Neural crest cell (in vitro differentiated cells): Measurements from ENCODE around the gene TRIP12. TPM values are rescaled to one million over a fixed set of nuclear protein-coding genes. Genes with fewer than 3 reads are reported as not detected.

Experiments
- DNase-seq: peaks from one replicate; pipeline ENCODE4 v3.0.0; 2021; ENCODE audit warnings: low read depth, mixed read lengths, low spot score
- H3K27ac Mint-ChIP-seq: one replicate; pipeline ENCODE4 v1.8.0; 2021; ENCODE audit warnings: mild to moderate bottlenecking, mixed read lengths; ENCODE audit not compliant: unreplicated experiment
- H3K27me3 Mint-ChIP-seq: 2 replicates; pipeline ENCODE4 v1.8.0; 2021; ENCODE audit warnings: low read depth, mild to moderate bottlenecking, mixed read lengths
- H3K36me3 Mint-ChIP-seq: 2 replicates; pipeline ENCODE4 v1.8.0; 2021; ENCODE audit warnings: low read depth, mild to moderate bottlenecking, mixed read lengths
- H3K4me1 Mint-ChIP-seq: 2 replicates; pipeline ENCODE4 v1.8.0; 2021; ENCODE audit warnings: mixed read lengths
- H3K4me3 Mint-ChIP-seq: one replicate; pipeline ENCODE4 v1.8.0; 2021; ENCODE audit warnings: mild to moderate bottlenecking, mixed read lengths
- H3K9me3 Mint-ChIP-seq: 2 replicates; pipeline ENCODE4 v1.8.0; 2021; ENCODE audit warnings: mixed read lengths
- CTCF ChIP-seq: fragments of 200-600 bp; sonication (generic); conservative IDR thresholded peaks from 2 replicates; pipeline ENCODE4 v1.5.0; 2021; ENCODE audit warnings: antibody characterized with exemption, mild to moderate bottlenecking
- total RNA-seq: library from RNA; stranded (reverse); gene quantifications from 2 replicates; pipeline ENCODE4 v1.2.1, GENCODE V29; 2021

TRIP12 gene
- total RNA-seq, 1 donor from 2014 or later, result 222 TPM

GRCh38 chr2:229917793-229918192 is 4.0 kb downstream of the TRIP12 start:
- Mint-ChIP-seq H3K4me1 (peaks cover 29% of the 10 kb centered on the region), H3K27ac (no peak overlapping the region), H3K27me3 (peaks cover 4% of the 10 kb centered on the region), H3K36me3 (peaks cover 10% of the 10 kb centered on the region), H3K4me3 (peak overlapping the region; percentile 61), H3K9me3 (no peaks in the 10 kb centered on the region)
- TF ChIP-seq CTCF, result no peak
- no peak for DNase-seq

- no peak overlapping the region for H3K4me3 Mint-ChIP-seq
- no peak overlapping the region for H3K27ac Mint-ChIP-seq
- peaks cover 32% of the 10 kb centered on the region for H3K4me1 Mint-ChIP-seq
- H3K9me3 Mint-ChIP-seq, result no peaks in the 10 kb centered on the region
- H3K36me3 Mint-ChIP-seq, result peaks cover 7% of the 10 kb centered on the region
- DNase-seq, result no peak
- H3K27me3 Mint-ChIP-seq, result no peaks in the 10 kb centered on the region
- TF ChIP-seq CTCF, result no peak
Observed at GRCh38 chr2:229914171-229914570, 7.6 kb downstream of the TRIP12 start.

- peaks cover 3% of the 10 kb centered on the region for H3K36me3 Mint-ChIP-seq
- no peak for DNase-seq
- no peaks in the 10 kb centered on the region for H3K27me3 Mint-ChIP-seq
- no peak overlapping the region for H3K27ac Mint-ChIP-seq
- H3K9me3 Mint-ChIP-seq, result no peaks in the 10 kb centered on the region
- peaks cover 25% of the 10 kb centered on the region for H3K4me1 Mint-ChIP-seq
- peak; percentile 40 for TF ChIP-seq CTCF
- H3K4me3 Mint-ChIP-seq, result no peak overlapping the region
Observed at GRCh38 chr2:229910832-229911412, 10.9 kb downstream of the TRIP12 start.

GRCh38 chr2:229910147-229910831 is 11.5 kb downstream of the TRIP12 start:
- Mint-ChIP-seq H3K27me3 (no peaks in the 10 kb centered on the region), H3K4me3 (no peak overlapping the region), H3K27ac (no peak overlapping the region), H3K36me3 (peaks cover 3% of the 10 kb centered on the region), H3K4me1 (peaks cover 29% of the 10 kb centered on the region), H3K9me3 (no peaks in the 10 kb centered on the region)
- TF ChIP-seq CTCF, result no peak
- no peak for DNase-seq

GRCh38 chr2:229909090-229909489 is 12.7 kb downstream of the TRIP12 start:
- H3K27ac Mint-ChIP-seq, result no peak overlapping the region
- no peaks in the 10 kb centered on the region for H3K9me3 Mint-ChIP-seq
- no peak for TF ChIP-seq CTCF
- no peaks in the 10 kb centered on the region for H3K27me3 Mint-ChIP-seq
- no peak for DNase-seq
- no peak overlapping the region for H3K4me3 Mint-ChIP-seq
- H3K36me3 Mint-ChIP-seq, result no peaks in the 10 kb centered on the region
- H3K4me1 Mint-ChIP-seq, result peaks cover 28% of the 10 kb centered on the region
